Parietal lobe (tissue), 2 donors: Measurements from ENCODE around the gene DDC. TPM values are rescaled to one million over a fixed set of nuclear protein-coding genes. Genes with fewer than 3 reads are reported as not detected.

Source experiments
- small RNA-seq: library from RNA; depleted of rRNA; stranded (forward); fragments of <200 nt; gene quantifications from one replicate; pipeline ENCODE3, GENCODE V24; 2014; ENCODE audit warnings: low replicate concordance
- total RNA-seq: library from RNA; depleted of rRNA; stranded (reverse); fragments of >200 nt; gene quantifications from one replicate; pipeline ENCODE4 v1.2.3, GENCODE V29; 2014

Gene DDC, protein sequence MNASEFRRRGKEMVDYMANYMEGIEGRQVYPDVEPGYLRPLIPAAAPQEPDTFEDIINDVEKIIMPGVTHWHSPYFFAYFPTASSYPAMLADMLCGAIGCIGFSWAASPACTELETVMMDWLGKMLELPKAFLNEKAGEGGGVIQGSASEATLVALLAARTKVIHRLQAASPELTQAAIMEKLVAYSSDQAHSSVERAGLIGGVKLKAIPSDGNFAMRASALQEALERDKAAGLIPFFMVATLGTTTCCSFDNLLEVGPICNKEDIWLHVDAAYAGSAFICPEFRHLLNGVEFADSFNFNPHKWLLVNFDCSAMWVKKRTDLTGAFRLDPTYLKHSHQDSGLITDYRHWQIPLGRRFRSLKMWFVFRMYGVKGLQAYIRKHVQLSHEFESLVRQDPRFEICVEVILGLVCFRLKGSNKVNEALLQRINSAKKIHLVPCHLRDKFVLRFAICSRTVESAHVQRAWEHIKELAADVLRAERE
- total RNA-seq = not detected

DNA sequence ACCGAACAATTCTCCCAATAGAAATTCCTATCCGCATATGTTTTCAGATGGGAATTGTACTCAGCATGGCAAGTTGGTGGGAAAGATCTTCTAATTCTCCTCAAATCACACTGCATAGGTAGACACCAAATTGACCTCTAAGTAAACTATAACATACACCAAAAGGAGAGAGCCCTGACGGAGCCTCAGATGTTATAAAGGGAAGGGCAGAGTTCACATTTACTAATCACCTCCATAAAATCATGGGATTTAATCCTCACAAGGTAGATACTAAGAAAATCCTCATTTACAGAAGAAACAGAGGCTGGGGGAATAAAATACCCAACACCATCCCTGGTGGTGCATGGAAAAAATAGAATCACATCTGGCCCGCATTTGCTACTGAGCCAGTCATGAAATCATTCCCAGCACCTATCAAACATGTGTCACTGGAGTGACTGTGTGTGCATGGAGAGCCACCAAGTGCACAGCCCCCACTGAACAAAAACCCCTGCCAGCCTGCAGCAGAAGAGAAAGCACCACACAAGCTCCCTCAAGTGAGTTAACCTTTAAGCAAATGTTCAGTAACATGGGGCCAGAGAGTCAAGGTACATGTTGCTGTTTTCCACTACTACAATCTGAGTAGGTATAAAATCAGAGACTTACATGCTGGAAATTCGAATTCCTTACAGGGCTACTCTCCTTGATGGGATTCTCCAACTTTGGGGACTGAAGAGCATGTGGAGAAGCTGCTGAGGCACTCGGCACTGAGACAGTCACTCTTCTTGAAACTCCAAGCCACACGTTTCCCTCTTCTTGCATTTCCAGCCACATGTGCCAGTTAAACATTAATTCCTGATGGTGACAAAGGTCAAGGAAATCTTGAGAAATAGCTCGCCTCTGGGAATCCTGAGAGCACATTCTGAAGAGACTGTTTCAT is at the start of gene DDC:
Gene DDC, minus strand, starts transcription at position 766 of the 919 bp plus-strand sequence. CDS start 21,320 bp downstream, outside the sequence.

DNA sequence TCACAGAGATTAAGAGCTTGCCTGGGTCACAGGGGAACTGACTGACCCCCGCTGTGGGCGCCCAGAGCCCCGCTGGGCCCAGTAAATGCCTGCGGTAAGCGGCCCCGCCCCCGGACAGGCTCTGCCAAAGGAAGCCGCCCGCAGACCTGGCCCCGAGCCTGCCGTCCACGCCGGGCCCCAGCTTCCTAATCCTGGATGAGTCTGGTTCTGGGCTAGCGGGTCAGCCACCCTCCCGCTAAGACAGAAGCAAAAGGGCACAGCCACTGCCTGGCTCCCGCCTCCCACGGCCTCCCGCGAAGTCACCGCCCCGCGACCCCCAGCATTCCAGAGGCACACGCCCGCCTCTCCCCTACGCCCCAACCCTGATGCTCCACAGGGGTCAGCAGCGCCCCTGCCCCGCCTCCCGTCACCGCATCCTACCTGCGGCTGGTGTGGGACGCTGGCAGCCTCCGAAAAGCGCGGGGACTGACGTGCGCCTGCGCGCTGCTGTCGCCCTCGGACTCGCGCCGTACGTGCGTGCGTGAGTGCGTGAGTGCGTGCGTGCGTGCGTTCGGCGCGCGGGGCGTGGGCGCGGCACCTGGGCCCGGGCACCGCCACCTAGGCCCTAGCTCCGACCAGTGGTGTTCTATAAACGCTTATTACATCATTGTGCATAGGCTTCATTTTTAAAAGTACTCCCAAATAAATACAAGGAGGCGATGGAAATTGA is 115.2 kb downstream of the DDC start, which contains the start of gene FIGNL1:
Gene FIGNL1, minus strand, starts transcription at position 470 of the 709 bp plus-strand sequence. CDS start 3,063 bp downstream, outside the sequence.

Small RNAs within 50 kb of the gene (small RNA-seq; reads per million reads assigned to genes)
- not detected for gene RNU6-1091P

Other genes with a start within 250 kb of the DDC start
- 43.8 TPM for gene FIGNL1, start 115.1 kb downstream of the DDC start, total RNA-seq
- gene GRB10, start 217.5 kb upstream of the DDC start, total RNA-seq = 112 TPM